Left ventricle myocardium superior (tissue), 1 donor: ENCODE results near the gene PYGM. TPM values are rescaled to one million over a fixed set of nuclear protein-coding genes. Genes with fewer than 3 reads are reported as not detected.
"Not testable (repeated sequence)": the region's sequence is repeated elsewhere in the genome, so short reads cannot be mapped to it uniquely, and the experiment has no call there.

Experiments
- ATAC-seq: fragments of 200-7000 bp; cut with Tn5 transposase; one replicate; pipeline ENCODE4 v1.9.1; 2020; ENCODE audit warnings: mild to moderate bottlenecking, moderate library complexity
- DNase-seq: peaks from one replicate; pipeline ENCODE4 v3.0.0-alpha.2; 2020
- intact Hi-C: fragments of 100-400 bp; cut with micrococcal nuclease; formaldehyde crosslinking; loops from one replicate; pipeline ENCODE4 v1.11.0; 2022
- total RNA-seq: library from RNA; stranded (reverse); fragmentation: NEBNext Ultra II Directional; extraction: Animal tissue kit (Norgen Biotek cat#: 25700); gene quantifications from one replicate; pipeline ENCODE4 v1.2.1, GENCODE V29; 2021
- donor health status: DM: no; HTN: yes; CAD: no; lungs with severe emphysema.

The PYGM gene
- total RNA-seq, 1 donor from 2014 or later, result 175 TPM

DNA sequence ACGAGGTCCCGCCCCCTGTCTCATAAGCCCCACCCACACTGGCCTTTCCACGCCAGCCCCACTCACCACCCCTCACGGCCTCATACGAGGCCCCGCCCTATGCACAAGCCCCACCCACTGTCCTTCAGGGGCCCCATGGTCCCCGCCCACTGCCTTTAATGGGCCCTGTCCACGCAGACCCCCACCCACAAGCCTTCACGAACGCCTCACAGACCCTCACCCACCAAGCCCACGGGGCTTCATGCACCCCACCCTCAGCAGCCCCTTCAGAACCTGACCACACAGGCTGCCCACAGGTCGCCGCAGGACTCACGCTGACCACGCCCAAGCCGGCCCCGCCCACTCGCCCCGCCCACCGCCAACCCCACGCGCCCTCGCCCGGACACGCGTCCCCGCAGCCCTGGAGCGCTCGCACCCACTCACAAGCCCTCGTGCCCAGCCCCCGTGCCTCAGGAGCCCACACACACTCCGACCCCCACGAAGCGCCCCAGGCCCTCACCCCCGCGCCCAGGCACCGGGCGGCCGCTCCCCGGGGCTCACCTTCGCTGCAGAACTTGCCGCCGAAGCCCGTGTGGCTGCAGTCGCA is 47.3 kb downstream of the PYGM start:
- no peak for DNase-seq
- no peak for ATAC-seq
- intact Hi-C loops, result no loop called here

GRCh38 chr11:64711956-64712362 is 47.8 kb downstream of the PYGM start:
- DNase-seq (no peak), ATAC-seq (no peak)
- intact Hi-C loops, result no loop called here

DNA sequence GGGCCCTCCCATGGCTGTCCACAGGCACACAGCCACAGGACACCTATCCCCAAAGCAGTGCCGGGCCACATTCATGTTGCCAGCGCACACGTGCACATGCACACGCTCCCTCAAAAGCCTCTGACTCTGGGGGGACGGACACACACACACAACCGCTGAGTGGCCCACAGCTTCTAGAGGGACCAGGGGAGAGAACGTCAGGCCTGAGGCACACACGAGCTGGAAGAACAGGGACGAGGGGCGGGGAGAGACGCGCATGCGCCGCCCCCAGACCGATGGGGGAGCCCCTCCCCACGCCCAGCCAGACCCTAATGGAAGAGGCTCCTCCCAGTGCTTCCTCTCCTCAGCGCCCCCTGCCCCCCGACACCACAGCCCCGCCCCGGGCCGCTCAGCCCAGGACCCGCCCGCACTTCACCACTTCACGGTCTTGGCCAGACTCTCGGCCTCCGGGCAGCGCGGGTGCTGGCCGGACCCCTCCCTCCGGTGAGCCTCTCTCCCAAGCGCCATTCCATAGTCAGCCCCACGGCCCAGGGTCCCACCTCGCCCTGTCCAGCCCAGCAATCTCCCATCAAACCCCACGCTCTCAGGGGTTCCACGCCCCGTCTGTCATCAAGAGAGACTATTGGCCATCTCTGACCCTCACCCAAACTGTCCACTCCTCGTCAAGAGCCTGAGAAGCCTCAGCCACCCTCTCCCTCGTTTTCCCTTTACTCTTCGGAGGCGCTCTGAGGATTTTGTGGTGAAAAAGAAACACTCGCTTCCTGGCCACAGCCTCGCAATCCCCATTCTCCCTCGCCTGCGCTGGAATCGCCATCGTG is 48.4 kb downstream of the PYGM start:
- intact Hi-C loops, result no loop called here
- ATAC-seq, result no peak
- DNase-seq, result no peak

DNA sequence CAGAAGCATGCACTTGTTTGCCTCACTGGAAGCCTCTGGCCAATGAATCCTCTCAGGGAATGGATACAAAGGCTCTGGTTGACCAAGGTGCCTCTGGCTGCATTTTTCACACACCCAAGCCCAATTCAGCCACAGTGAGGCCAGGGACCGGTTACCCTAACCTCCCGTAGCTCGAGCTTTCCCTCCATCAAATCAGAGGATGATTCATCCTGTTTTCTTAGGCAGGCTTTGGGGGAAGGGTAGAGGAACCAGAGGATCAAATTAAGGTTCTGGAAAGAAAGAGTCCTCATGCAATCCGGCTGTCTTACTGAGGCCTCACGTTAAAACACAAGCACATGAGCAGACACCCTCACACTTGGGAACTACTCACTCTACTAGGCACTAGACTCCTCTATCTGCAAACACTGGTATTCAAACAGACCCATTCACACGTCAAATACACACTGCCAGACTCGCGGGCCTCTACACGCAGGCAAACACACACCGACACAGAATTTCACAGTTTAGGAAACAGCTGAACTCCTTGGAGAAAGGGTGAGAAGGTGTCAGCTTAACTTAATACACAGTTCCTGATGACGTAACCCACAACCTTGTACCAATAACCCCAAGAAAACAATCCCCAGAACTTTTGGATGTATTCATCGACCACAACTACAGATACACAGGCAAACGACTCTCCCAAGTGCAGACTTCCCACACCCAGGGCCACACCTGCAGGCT is 49.2 kb downstream of the PYGM start:
- ATAC-seq (no peak), DNase-seq (no peak)
- intact Hi-C loops, result no loop called here

DNA sequence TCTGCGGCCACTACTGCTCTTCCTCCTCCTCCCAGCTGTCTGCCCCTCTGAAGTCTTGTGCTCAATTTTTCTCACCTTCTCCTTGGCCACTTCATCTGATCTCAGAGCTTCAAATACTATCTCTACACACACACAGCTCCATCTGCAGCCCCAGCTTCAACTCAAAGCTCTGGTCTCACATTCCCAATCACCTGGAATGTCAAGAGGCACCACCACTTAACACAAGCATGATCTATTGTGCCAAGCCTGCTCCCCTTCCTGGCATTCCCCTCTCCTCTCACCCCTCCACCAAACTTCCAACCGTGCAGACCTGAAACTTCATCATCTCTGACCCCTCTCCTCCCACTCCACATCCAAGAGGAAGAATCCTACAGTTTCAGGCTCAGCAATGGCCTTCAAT is 54.3 kb downstream of the PYGM start:
- no peak for DNase-seq
- intact Hi-C loops, result no loop called here
- no peak for ATAC-seq

GRCh38 chr11:64703048-64703447 is 56.7 kb downstream of the PYGM start:
- intact Hi-C loops, result no loop called here
- ATAC-seq (no peak), DNase-seq (no peak)

DNA sequence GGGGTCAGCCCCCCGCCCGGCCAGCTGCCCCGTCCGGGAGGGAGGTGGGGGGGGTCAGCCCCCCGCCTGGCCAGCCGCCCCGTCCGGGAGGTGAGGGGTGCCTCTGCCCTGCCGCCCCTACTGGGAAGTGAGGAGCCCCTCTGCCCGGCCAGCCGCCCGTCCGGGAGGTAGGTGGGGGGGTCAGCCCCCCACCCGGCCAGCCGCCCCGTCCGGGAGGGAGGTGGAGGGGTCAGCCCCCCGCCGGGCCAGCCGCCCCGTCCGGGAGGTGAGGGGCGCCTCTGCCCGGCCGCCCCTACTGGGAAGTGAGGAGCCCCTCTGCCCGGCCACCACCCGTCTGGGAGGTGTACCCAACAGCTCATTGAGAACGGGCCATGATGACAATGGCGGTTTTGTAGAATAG is 57.8 kb downstream of the PYGM start:
- intact Hi-C loops, ATAC-seq, DNase-seq: not testable (repeated sequence)

GRCh38 chr11:64698427-64698826 is 61.3 kb downstream of the PYGM start:
- intact Hi-C loops, result no loop called here
- no peak for DNase-seq

DNA sequence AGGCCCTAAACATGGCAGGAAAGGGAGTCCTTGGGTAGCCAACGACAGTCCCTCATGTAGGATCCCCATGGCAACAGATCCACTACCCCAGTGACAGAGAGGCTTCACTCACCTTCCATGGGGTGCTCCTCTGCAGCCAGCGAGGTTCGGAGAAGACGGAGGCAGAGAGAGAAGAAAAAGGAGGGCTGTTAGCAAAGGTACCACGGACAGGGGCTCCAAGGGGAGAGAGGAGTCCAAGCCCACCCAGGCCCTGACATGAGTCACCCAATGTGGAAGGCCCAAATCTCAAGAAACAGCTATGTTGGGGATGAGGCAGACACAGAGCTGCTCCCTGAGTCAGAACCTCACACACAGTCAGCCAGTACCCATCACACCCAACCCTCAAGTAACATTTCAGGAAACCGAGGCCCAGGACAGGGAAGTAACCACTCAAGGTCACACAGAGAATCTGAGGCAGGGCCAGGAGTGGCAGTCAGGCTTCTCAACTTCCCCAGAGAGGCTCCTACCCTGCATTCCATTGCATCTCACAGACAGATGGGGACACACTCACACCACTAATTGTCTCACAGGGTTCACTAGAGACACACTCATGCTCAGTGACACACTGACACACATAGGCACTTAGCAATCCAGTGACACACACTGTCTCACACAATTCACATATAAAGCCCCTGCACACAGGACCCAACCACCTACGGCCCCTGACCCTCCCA is 62.0 kb downstream of the PYGM start:
- intact Hi-C loops, result no loop called here
- ATAC-seq, result no peak
- DNase-seq, result no peak

More at GRCh38 chr11:64698427-64698826, 61.3 kb downstream of the PYGM start:
- ATAC-seq, result no peak

Other genes with a start within 250 kb of the PYGM start
- not detected for gene SLC22A11, start 204.0 kb downstream of the PYGM start, total RNA-seq
- gene SLC22A12, start 168.8 kb downstream of the PYGM start, total RNA-seq, result not detected
- gene NRXN2, start 36.8 kb downstream of the PYGM start, total RNA-seq, result 0.97 TPM
- 44.5 TPM for gene RASGRP2, start 15.8 kb downstream of the PYGM start, total RNA-seq
- 191 TPM for gene SF1, start 18.6 kb upstream of the PYGM start, total RNA-seq
- 8.6 TPM for gene MAP4K2, start 43.2 kb upstream of the PYGM start, total RNA-seq
- gene MEN1, start 50.6 kb upstream of the PYGM start, total RNA-seq, result 9.1 TPM
- 0.40 TPM for gene CDC42BPG, start 84.7 kb upstream of the PYGM start, total RNA-seq
- 52.5 TPM for gene EHD1, start 118.6 kb upstream of the PYGM start, total RNA-seq
- 13.0 TPM for gene ATG2A, start 157.2 kb upstream of the PYGM start, total RNA-seq
- 18.4 TPM for gene PPP2R5B, start 164.7 kb upstream of the PYGM start, total RNA-seq
- not detected for gene GPHA2, start 175.9 kb upstream of the PYGM start, total RNA-seq
- gene MAJIN, start 212.1 kb upstream of the PYGM start, total RNA-seq, result not detected
- gene BATF2, start 237.0 kb upstream of the PYGM start, total RNA-seq, result 1.2 TPM